ENCODE measurements around the gene CTNNBL1. TPM values are rescaled to one million over a fixed set of nuclear protein-coding genes. Genes with fewer than 3 reads are reported as not detected.
"Not testable (repeated sequence)": the region's sequence is repeated elsewhere in the genome, so short reads cannot be mapped to it uniquely, and the experiment has no call there.

CTNNBL1 gene
- total RNA-seq, 3 donors from 2014 or later (not counting 1 experiment from before 2014, with no cell fraction given), result 59.1 to 75.6 (median 67.6) TPM

- H3K27me3 ChIP-seq (ENCODE audit: control insufficient read depth, insufficient read depth, low read length), result peaks cover 2% of the 10 kb centered on the region
- no peak overlapping the region for H3K27ac ChIP-seq (ENCODE audit: low read length)
- Mint-ChIP-seq H3K4me1 (no peaks in the 10 kb centered on the region), H3K27me3 (ENCODE audit: low read depth in 2 of 2) (peaks cover 41 to 73% of the 10 kb centered on the region in 2 donors), H3K36me3 (no peaks in the 10 kb centered on the region), H3K9me3 (no peaks in the 10 kb centered on the region), H3K27ac (no peak overlapping the region), H3K4me3 (no peak overlapping the region)
- intact Hi-C loops (cut with micrococcal nuclease), result no loop called here
- TF ChIP-seq, protein P1, sequence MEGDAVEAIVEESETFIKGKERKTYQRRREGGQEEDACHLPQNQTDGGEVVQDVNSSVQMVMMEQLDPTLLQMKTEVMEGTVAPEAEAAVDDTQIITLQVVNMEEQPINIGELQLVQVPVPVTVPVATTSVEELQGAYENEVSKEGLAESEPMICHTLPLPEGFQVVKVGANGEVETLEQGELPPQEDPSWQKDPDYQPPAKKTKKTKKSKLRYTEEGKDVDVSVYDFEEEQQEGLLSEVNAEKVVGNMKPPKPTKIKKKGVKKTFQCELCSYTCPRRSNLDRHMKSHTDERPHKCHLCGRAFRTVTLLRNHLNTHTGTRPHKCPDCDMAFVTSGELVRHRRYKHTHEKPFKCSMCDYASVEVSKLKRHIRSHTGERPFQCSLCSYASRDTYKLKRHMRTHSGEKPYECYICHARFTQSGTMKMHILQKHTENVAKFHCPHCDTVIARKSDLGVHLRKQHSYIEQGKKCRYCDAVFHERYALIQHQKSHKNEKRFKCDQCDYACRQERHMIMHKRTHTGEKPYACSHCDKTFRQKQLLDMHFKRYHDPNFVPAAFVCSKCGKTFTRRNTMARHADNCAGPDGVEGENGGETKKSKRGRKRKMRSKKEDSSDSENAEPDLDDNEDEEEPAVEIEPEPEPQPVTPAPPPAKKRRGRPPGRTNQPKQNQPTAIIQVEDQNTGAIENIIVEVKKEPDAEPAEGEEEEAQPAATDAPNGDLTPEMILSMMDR (IDR thresholded peaks at IDR 0.05), result no peak
- ATAC-seq, result no peak
- no peaks in the 10 kb centered on the region for H3K9me3 ChIP-seq (ENCODE audit: control insufficient read depth, insufficient read depth, low read length)
- WGBS (ENCODE audit: insufficient coverage), result 60% methylated on average over 1 of the region's 1 CpG
- H3K4me1 ChIP-seq (ENCODE audit: control insufficient read depth, insufficient read depth, low read length), result no peaks in the 10 kb centered on the region
- H3K36me3 ChIP-seq (ENCODE audit: control insufficient read depth, insufficient read depth, low read length), result no peaks in the 10 kb centered on the region
- H3K4me3 ChIP-seq (ENCODE audit: low read length), result no peak overlapping the region
- no peak for DNase-seq
These were observed 20.4 kb upstream of the CTNNBL1 start for GRCh38 chr20:37673444-37673843.

DNA sequence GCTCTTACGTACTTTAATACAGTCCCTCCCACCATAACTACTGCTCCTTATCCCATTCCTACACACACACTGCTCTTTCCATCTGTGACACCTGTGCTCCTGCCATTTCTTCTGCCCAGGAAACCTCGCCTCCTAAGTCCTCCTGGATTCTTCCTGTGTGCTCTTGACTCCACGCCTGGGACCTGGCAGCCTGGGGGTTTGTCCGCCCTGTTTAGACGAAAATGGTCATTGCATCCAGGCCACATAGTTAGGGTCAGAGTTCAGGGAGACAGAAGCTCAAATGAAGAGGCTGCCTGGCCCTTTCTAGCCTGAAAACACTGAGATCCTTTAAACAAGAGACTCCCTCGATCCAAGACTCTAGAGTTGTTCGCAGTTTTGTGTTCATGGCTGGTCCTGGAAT lies 17.4 kb upstream of the CTNNBL1 start:
- Mint-ChIP-seq H3K27me3 (ENCODE audit: low read depth in 2 of 2) (peaks cover 37 to 54% of the 10 kb centered on the region in 2 donors), H3K36me3 (no peaks in the 10 kb centered on the region), H3K4me3 (no peak overlapping the region), H3K4me1 (no peaks in the 10 kb centered on the region), H3K9me3 (no peaks in the 10 kb centered on the region), H3K27ac (no peak overlapping the region)
- ATAC-seq (no peak), DNase-seq (no peak)
- Histone ChIP-seq H3K9me3 (ENCODE audit: control insufficient read depth, insufficient read depth, low read length) (no peaks in the 10 kb centered on the region), H3K36me3 (ENCODE audit: control insufficient read depth, insufficient read depth, low read length) (no peaks in the 10 kb centered on the region), H3K27ac (ENCODE audit: low read length) (no peak overlapping the region), H3K4me3 (ENCODE audit: low read length) (no peak overlapping the region), H3K4me1 (ENCODE audit: control insufficient read depth, insufficient read depth, low read length) (no peaks in the 10 kb centered on the region), H3K27me3 (ENCODE audit: control insufficient read depth, insufficient read depth, low read length) (peaks cover 2% of the 10 kb centered on the region)
- 88% methylated on average over 7 of the region's 7 CpGs for WGBS (ENCODE audit: insufficient coverage)
- TF ChIP-seq, protein P1 (IDR thresholded peaks at IDR 0.05), result no peak
- intact Hi-C loops (cut with micrococcal nuclease), result no loop called here

GRCh38 chr20:37677969-37678861 lies 15.6 kb upstream of the CTNNBL1 start:
- TF ChIP-seq, protein P1 (IDR thresholded peaks at IDR 0.05), result no peak
- Mint-ChIP-seq H3K27ac (no peak overlapping the region), H3K36me3 (no peaks in the 10 kb centered on the region), H3K4me3 (no peak overlapping the region), H3K4me1 (no peaks in the 10 kb centered on the region), H3K27me3 (ENCODE audit: low read depth in 2 of 2) (peaks cover 35 to 52% of the 10 kb centered on the region in 2 donors), H3K9me3 (no peaks in the 10 kb centered on the region)
- no peaks in the 10 kb centered on the region for H3K4me1 ChIP-seq (ENCODE audit: control insufficient read depth, insufficient read depth, low read length)
- H3K4me3 ChIP-seq (ENCODE audit: low read length), result no peak overlapping the region
- no peaks in the 10 kb centered on the region for H3K9me3 ChIP-seq (ENCODE audit: control insufficient read depth, insufficient read depth, low read length)
- intact Hi-C loops (cut with micrococcal nuclease), result no loop called here
- H3K27ac ChIP-seq (ENCODE audit: low read length), result no peak overlapping the region
- no peaks in the 10 kb centered on the region for H3K36me3 ChIP-seq (ENCODE audit: control insufficient read depth, insufficient read depth, low read length)
- H3K27me3 ChIP-seq (ENCODE audit: control insufficient read depth, insufficient read depth, low read length), result no peaks in the 10 kb centered on the region
- WGBS (ENCODE audit: insufficient coverage), result 61% methylated on average over 11 of the region's 11 CpGs
- DNase-seq, result no peak
- ATAC-seq, result no peak

- DNase-seq; H3K36me3 Mint-ChIP-seq; H3K4me1 Mint-ChIP-seq; H3K9me3 ChIP-seq (ENCODE audit: control insufficient read depth, insufficient read depth, low read length); H3K4me3 ChIP-seq (ENCODE audit: low read length); H3K27ac ChIP-seq (ENCODE audit: low read length); H3K4me3 Mint-ChIP-seq; H3K27me3 ChIP-seq (ENCODE audit: control insufficient read depth, insufficient read depth, low read length); intact Hi-C loops (cut with micrococcal nuclease); H3K36me3 ChIP-seq (ENCODE audit: control insufficient read depth, insufficient read depth, low read length); ATAC-seq; H3K9me3 Mint-ChIP-seq; H3K4me1 ChIP-seq (ENCODE audit: control insufficient read depth, insufficient read depth, low read length); H3K27ac Mint-ChIP-seq: not testable (repeated sequence)
- 100% methylated on average over 2 of the region's 4 CpGs for WGBS (ENCODE audit: insufficient coverage)
- H3K27me3 Mint-ChIP-seq (ENCODE audit: low read depth in 2 of 2), result peaks cover 30 to 39% of the 10 kb centered on the region in 2 donors
These were observed 14.1 kb upstream of the CTNNBL1 start for GRCh38 chr20:37679751-37680150.

Data from natural killer cell (primary cell).